ENCODE results near the gene MUC4.

DNA sequence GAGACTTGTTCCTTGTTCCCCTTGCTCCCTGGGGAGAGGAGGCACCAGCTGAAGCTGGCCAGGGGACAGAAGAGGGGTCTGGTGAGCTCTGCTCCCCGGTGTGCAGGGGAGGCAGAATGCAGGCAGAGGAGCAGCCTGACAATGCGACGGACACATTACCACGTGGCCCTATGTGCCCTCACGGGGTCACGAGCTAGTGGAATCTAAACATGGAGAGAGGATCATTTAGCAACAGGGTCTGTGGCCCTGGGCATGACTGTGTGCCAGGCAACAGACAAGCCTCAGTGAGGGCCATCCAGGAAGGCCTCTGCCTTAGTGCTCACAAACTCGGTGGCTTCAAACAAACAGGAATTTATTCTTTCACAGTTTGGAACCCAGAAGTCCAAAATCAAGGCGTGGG, 8.5 kb upstream of the MUC4 start:
- no peak for TF ChIP-seq EP300 (IDR thresholded peaks at IDR 0.05)
- TF ChIP-seq, protein P1, sequence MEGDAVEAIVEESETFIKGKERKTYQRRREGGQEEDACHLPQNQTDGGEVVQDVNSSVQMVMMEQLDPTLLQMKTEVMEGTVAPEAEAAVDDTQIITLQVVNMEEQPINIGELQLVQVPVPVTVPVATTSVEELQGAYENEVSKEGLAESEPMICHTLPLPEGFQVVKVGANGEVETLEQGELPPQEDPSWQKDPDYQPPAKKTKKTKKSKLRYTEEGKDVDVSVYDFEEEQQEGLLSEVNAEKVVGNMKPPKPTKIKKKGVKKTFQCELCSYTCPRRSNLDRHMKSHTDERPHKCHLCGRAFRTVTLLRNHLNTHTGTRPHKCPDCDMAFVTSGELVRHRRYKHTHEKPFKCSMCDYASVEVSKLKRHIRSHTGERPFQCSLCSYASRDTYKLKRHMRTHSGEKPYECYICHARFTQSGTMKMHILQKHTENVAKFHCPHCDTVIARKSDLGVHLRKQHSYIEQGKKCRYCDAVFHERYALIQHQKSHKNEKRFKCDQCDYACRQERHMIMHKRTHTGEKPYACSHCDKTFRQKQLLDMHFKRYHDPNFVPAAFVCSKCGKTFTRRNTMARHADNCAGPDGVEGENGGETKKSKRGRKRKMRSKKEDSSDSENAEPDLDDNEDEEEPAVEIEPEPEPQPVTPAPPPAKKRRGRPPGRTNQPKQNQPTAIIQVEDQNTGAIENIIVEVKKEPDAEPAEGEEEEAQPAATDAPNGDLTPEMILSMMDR (IDR thresholded peaks at IDR 0.05) = no peak

All from gastroesophageal sphincter (tissue), 3 donors.